CD4-positive, alpha-beta T cell (primary cell): ENCODE measurements around the gene CLSTN2. TPM values are rescaled to one million over a fixed set of nuclear protein-coding genes. Genes with fewer than 3 reads are reported as not detected.

ENCODE experiments used
- ATAC-seq: fragments of 200-7000 bp; cut with Tn5 transposase; one replicate; pipeline ENCODE4 v1.10.0; 2022; ENCODE audit warnings: mild to moderate bottlenecking; ENCODE audit not compliant: poor library complexity
- CTCF ChIA-PET: fragments of 350-600 bp; sonication (Branson Sonifier 250); formaldehyde crosslinking; loops from one replicate; lab custom pipeline; 2021; ENCODE audit warnings: antibody characterized with exemption, inconsistent platforms; lab: Charles Lee
- POLR2A ChIA-PET: fragments of 350-600 bp; sonication (Branson Sonifier 250); formaldehyde crosslinking; loops from one replicate; lab custom pipeline; 2021; ENCODE audit warnings: antibody characterized with exemption, inconsistent platforms; lab: Charles Lee
- DNase-seq, 14 experiments: peaks; one replicate each; pipeline ENCODE4 v3.0.0-alpha.2; 2013 to 2020; ENCODE audit warnings: mixed read lengths in 2 of 14
- H3K27ac ChIP-seq, 2 donors: one replicate each; pipeline versions ENCODE4 v1.5.1 to v1.7.0; 2013; ENCODE audit warnings: low read length in 2 of 2, low read depth in 1 of 2, mild to moderate bottlenecking in 1 of 2
- H3K27me3 ChIP-seq, 2 experiments: 1 replicate in 1 of 2; 2 replicates in 1 of 2; pipeline versions ENCODE4 v1.6.1 to v1.7.0; 2013; ENCODE audit warnings: low read length in 2 of 2, control low read depth in 1 of 2, mild to moderate bottlenecking in 1 of 2, moderate library complexity in 1 of 2; ENCODE audit not compliant: insufficient read depth in 2 of 2, control insufficient read depth in 1 of 2
- H3K36me3 ChIP-seq: one replicate; pipeline ENCODE4 v1.6.1; 2013; ENCODE audit warnings: low read length, control low read depth; ENCODE audit not compliant: insufficient read depth
- H3K4me1 ChIP-seq: one replicate; pipeline ENCODE4 v1.6.1; 2013; ENCODE audit warnings: low read length, control low read depth; ENCODE audit not compliant: insufficient read depth
- H3K4me3 ChIP-seq: one replicate; pipeline ENCODE4 v1.5.1; 2013; ENCODE audit warnings: mild to moderate bottlenecking, low read length, moderate library complexity
- H3K9me3 ChIP-seq, 2 experiments: 1 replicate in 1 of 2; 2 replicates in 1 of 2; pipeline versions ENCODE4 v1.6.1 to v1.7.0; 2013; ENCODE audit warnings: low read length in 2 of 2, mild to moderate bottlenecking in 2 of 2, control low read depth in 1 of 2, moderate library complexity in 1 of 2; ENCODE audit not compliant: control insufficient read depth in 1 of 2, insufficient read depth in 1 of 2
- H3K27ac Mint-ChIP-seq: one replicate; pipeline ENCODE4 v1.8.0; 2020; ENCODE audit warnings: mixed read lengths
- H3K27me3 Mint-ChIP-seq: one replicate; pipeline ENCODE4 v1.8.0; 2021; ENCODE audit warnings: mixed read lengths
- H3K36me3 Mint-ChIP-seq: one replicate; pipeline ENCODE4 v1.8.0; 2021; ENCODE audit warnings: low read depth, mixed read lengths
- H3K4me1 Mint-ChIP-seq: one replicate; pipeline ENCODE4 v1.8.0; 2021; ENCODE audit warnings: low read depth, mixed read lengths
- H3K4me3 Mint-ChIP-seq: one replicate; pipeline ENCODE4 v1.8.0; 2020; ENCODE audit warnings: mild to moderate bottlenecking, mixed read lengths
- H3K9me3 Mint-ChIP-seq: one replicate; pipeline ENCODE4 v1.8.0; 2020; ENCODE audit warnings: mixed read lengths
- CTCF ChIP-seq: fragments of 200-600 bp; IDR thresholded peaks from one replicate; pipeline ENCODE4 v1.8.0; 2022; ENCODE audit warnings: antibody characterized with exemption, mild to moderate bottlenecking
- intact Hi-C, 2 experiments: fragments of 100-400 bp; cut with DNase I in 1 of 2; cut with micrococcal nuclease in 1 of 2; formaldehyde crosslinking; loops; one replicate each; pipeline versions ENCODE4 v1.15.1 to v1.9.0; 2023 to 2025; cut with DNase I, micrococcal nuclease
- total RNA-seq, 174 experiments: library from RNA in 2 of 174; stranded (reverse) in 2 of 174; gene quantifications; one replicate each; pipeline ENCODE4 v1.2.3 and lab custom pipeline; 2021 to 2026

Gene CLSTN2
- total RNA-seq, 2 experiments from 2014 or later, result not detected

GRCh38 chr3:140244893-140245292 lies 309.9 kb downstream of the CLSTN2 start:
- ChIA-PET POLR2A (no interaction called here), CTCF (no interaction called here)
- intact Hi-C loops, result no loop called here
- H3K27me3 Mint-ChIP-seq, result peaks cover 10% of the 10 kb centered on the region
- TF ChIP-seq CTCF, result no peak
- H3K4me1 ChIP-seq, result no peaks in the 10 kb centered on the region
- H3K27ac Mint-ChIP-seq, result no peak overlapping the region
- H3K4me1 Mint-ChIP-seq, result no peaks in the 10 kb centered on the region
- H3K36me3 ChIP-seq, result no peaks in the 10 kb centered on the region
- no peak for DNase-seq
- H3K9me3 Mint-ChIP-seq, result no peaks in the 10 kb centered on the region
- no peak overlapping the region for H3K4me3 Mint-ChIP-seq
- no peak for ATAC-seq
- H3K27me3 ChIP-seq, result no peaks in the 10 kb centered on the region
- no peak overlapping the region for H3K27ac ChIP-seq
- H3K36me3 Mint-ChIP-seq, result no peaks in the 10 kb centered on the region
- H3K9me3 ChIP-seq, result no peaks in the 10 kb centered on the region
- no peak overlapping the region for H3K4me3 ChIP-seq

- H3K36me3 Mint-ChIP-seq, result no peaks in the 10 kb centered on the region
- peaks cover 10% of the 10 kb centered on the region for H3K27me3 Mint-ChIP-seq
- TF ChIP-seq CTCF, result no peak
- Histone ChIP-seq H3K36me3 (no peaks in the 10 kb centered on the region), H3K9me3 (no peaks in the 10 kb centered on the region), H3K4me1 (no peaks in the 10 kb centered on the region), H3K27me3 (peaks cover 0 to 2% of the 10 kb centered on the region in 2 experiments), H3K4me3 (no peak overlapping the region), H3K27ac (no peak overlapping the region)
- intact Hi-C loops, result no loop called here
- DNase-seq (no peak), ATAC-seq (no peak)
- ChIA-PET POLR2A (no interaction called here), CTCF (no interaction called here)
- no peak overlapping the region for H3K4me3 Mint-ChIP-seq
- H3K4me1 Mint-ChIP-seq, result no peaks in the 10 kb centered on the region
- H3K27ac Mint-ChIP-seq, result no peak overlapping the region
- no peaks in the 10 kb centered on the region for H3K9me3 Mint-ChIP-seq
Measured at GRCh38 chr3:140246578-140246977, 311.6 kb downstream of the CLSTN2 start.

GRCh38 chr3:140247775-140248174 lies 312.8 kb downstream of the CLSTN2 start:
- H3K4me1 ChIP-seq, result no peaks in the 10 kb centered on the region
- Mint-ChIP-seq H3K4me3 (no peak overlapping the region), H3K27me3 (peaks cover 10% of the 10 kb centered on the region), H3K27ac (no peak overlapping the region), H3K9me3 (no peaks in the 10 kb centered on the region), H3K4me1 (no peaks in the 10 kb centered on the region), H3K36me3 (no peaks in the 10 kb centered on the region)
- TF ChIP-seq CTCF, result no peak
- no peak overlapping the region for H3K27ac ChIP-seq
- POLR2A ChIA-PET, result no interaction called here
- no peaks in the 10 kb centered on the region for H3K9me3 ChIP-seq
- CTCF ChIA-PET, result no interaction called here
- DNase-seq (no peak), ATAC-seq (no peak)
- intact Hi-C loops, result no loop called here
- H3K4me3 ChIP-seq, result no peak overlapping the region
- H3K27me3 ChIP-seq, result peaks cover 0 to 2% of the 10 kb centered on the region in 2 experiments
- H3K36me3 ChIP-seq, result no peaks in the 10 kb centered on the region
